RCC 7860 (cell line): Measurements from ENCODE around the gene COL2A1.

Experiments
- DNase-seq: peaks from one replicate; pipeline ENCODE4 v3.0.0-alpha.2; 2015; ENCODE audit warnings: low spot score
- FAIRE-seq: peaks from 2 replicates; lab custom pipeline; 2012; peaks lifted over from hg19 to GRCh38; lab: Jason Lieb, UNC

The COL2A1 gene

DNA sequence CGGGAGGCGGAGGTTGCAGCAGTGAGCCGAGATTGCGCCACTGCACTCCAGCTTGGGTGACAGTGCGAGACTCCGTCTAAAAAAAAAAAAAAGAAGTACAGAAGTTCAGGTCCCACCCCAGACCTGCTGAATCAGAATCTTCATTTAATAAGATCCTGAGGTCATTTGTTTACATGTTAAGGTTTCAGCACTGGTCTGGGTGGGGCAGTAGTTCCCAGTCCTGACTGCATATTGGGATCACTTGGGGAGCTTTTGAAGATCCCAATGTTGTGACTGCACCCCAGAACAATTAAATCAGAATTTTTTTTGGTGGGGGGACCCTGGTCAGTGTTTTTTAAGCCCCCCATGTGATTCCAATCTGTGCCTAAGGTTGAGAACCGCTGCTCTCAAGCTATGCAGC is 11.7 kb upstream of the COL2A1 start:
- no peak for DNase-seq
- no peak for FAIRE-seq

DNA sequence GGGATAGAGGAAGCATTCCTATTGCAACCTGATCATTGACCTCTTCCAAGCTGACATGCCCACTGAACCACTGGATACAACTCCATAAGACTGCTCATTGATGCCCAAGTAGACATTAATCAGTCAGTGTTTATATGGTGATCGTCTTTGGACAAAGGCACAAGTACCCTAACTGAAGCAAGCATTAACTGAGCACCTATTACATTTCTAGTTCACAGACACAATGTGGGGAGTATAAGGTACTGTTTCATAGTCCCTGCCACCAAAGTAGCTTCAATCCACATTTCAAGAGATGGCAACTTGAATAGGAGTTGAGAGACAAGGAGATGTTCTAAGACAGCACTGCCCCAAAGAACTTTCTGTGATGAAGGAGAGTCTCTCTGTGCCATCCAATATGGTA is 10.9 kb upstream of the COL2A1 start:
- DNase-seq, result no peak
- FAIRE-seq, result no peak

DNA sequence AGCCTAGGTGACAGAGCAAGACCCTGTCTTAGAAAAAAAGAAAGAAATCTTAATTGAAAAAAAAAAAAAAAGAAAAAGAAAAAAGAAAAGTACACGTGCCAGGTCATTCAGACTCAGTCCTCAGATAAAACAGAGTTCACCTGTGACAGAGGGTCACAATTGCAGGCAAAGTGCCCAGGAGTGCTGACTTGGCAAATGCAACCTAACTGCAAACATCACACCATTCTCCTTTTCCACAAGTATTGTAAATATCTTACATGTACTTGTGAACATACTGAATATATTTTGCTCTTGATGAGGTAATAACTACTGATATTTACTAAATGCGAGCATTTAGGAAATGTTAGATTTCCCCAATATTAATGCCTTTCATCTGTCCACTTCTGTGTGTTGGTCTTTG is 9.0 kb upstream of the COL2A1 start:
- FAIRE-seq, result no peak
- no peak for DNase-seq

DNA sequence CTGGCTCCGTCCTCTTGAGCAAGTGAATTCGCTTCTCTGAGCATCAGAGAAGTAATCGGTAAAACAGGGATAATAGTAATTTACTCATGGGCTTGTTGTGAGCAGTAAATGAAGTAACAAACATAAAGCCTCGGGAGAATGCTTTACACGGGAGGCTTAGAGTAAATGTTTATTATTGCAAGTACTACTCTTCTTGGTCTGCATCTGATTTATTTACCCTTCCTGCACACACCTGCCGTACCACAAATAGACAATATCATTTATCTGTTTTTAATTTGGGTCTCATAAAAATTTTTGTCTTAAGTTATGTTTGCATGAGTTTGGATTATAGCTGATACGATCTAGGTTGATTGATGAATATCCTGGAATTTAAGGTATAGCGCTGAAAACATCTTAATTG is 7.8 kb upstream of the COL2A1 start:
- DNase-seq (no peak), FAIRE-seq (no peak)

DNA sequence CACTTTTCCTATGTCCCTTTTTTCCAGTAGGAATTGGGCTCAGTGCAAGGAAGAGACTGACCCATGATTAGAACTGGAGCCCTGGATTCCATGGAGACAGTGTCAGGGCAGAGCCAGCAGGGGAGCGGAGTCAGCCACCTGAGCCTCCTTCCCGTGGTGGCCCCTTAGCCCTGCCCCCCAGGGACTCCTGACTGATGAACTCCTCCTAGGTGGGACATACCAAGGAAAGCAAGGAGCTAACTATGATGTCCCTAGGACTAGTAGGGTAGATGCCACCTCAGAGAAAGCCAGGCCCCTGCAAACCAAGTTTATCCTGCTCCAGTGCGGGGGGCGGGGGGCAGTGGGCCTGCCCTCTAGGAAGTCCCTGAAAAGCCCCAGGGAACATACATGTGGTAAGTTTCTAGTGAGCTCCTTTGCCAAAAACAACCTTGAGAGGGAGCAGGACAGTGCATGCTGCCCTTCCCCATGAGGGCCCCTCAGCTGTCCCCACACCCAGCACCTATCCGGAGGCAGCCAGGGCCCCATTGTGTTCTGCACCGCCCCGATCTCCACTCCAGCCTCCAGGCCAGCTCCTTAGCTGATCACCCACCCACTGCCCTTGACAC is 6.2 kb upstream of the COL2A1 start:
- DNase-seq (no peak), FAIRE-seq (no peak)

DNA sequence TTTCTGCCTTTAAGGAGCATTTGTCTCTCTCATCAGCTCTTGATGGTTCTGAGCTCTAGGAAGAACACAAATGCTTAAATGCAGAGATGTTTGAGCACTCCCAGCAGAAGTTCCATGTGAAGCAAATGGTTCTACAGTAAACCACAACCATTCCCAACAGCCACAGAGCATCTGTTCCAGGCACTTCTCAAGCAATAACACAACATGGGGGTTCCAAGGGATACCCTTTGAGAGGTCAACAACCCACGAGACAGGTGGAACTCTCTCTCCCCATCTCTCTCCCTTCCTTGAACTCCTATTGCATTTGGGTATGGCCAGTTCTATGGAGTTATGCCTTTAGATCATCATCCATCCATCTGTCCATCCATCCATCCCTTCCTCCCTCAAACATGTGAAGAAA is 5.2 kb upstream of the COL2A1 start:
- no peak for DNase-seq
- no peak for FAIRE-seq

DNA sequence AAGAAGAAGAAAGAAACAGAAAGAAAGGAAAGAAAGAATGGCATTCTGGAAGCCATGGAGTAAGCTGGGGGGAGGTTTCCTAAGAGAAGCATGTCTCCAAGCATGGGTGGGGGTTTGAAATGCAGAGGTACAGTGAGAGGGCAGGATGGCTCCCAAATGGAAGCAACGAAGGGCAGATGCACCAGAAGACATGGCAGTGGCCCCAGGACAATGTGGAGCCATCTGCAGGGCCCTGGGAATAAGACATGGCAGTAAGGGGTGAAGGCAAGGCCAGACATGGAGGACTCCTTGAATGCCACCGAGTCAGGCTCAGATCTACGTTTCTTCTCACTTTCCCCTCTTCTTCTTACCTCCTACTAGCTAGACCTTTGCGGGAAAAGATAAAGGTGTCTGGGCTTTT is 4.7 kb upstream of the COL2A1 start:
- no peak for FAIRE-seq
- no peak for DNase-seq

DNA sequence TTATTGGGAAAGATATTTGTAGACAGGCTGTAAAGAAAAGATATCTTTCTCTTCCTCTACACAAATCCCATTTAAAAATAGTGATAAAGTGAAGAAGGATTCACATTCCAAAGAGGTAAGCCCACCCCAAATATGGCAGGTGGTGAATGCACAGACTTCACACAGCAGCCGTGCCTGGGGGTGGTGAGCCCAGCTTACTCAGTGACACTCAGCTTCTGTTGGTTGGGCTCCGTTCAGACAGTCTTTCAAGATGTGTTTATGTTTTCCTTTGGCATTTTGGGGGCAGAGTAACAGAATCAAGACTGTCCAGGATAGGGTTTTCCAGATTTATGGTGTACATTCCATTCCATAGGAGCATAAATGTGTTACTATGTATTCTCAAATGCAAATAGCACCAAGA is 4.1 kb upstream of the COL2A1 start:
- no peak for FAIRE-seq
- no peak for DNase-seq

DNA sequence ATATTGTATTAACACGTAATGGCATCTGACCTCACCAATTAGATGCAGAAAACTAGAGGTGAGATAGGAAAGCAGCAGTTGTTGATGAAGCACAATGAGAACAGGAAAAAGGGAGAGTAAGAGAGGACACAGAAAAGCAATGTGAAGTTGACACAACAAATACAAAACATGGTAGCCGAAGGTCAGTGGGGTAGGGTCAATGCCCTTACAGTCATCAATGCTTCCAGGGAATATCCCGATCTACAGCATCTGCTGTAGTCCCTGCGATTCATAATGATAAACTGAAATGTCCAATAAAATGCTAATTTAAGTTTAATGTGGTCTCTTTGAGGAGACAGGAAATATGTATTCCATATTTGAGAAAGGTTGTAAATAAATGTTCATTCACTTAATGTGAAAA is 2.9 kb upstream of the COL2A1 start:
- FAIRE-seq (no peak), DNase-seq (no peak)

DNA sequence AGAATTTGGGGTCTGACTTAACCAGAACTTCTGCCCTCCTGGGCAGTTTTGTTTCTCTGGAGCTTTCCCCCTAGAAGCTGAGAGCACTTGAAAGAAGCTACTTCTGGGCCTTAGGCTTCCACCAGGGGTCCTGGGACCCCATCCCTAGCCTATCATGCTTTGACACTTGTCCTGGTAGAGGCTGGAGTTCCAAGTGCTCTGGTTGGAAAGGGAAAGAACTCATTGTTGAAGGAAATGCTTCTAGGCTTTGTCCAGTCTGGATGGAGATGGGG is 1.4 kb upstream of the COL2A1 start:
- DNase-seq (no peak), FAIRE-seq (no peak)

DNA sequence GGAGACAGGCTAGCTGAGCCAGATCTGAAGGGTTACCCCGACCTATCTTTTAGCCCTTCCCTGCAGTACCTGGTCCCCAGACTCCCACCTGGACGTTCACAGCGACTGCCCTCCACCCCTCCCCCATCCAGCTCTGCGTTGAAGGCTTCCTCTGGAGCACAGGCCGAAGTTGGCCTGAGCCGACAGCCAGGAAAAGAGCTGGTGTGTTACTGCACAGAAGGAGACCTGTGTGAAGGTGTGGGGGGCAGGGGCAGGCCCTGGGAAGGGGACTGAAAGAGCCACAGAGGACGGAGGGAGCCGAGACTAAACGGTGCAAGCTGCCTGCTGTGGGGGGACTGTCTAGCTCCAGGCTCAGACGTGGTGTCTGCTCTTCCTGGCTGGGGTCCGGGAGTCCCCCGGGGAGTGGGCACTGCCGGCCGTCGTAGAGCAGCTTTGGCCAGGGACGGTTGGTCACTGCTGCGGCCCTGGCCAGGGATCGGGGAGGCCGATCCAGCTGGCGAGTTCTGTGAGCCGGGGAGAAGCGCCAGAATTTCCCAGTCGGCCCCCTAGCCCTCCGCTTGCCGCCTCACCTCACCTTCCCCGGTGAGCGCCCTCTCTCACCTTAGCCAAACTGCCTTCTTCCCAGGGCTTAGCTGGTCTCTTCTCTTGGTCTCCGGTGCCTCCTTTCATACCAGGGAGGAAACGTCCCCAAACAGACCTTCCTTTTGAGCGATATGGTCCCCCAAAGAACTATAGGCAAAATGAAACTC is 899 bp upstream of the COL2A1 start:
- no peak for DNase-seq
- no peak for FAIRE-seq

DNA sequence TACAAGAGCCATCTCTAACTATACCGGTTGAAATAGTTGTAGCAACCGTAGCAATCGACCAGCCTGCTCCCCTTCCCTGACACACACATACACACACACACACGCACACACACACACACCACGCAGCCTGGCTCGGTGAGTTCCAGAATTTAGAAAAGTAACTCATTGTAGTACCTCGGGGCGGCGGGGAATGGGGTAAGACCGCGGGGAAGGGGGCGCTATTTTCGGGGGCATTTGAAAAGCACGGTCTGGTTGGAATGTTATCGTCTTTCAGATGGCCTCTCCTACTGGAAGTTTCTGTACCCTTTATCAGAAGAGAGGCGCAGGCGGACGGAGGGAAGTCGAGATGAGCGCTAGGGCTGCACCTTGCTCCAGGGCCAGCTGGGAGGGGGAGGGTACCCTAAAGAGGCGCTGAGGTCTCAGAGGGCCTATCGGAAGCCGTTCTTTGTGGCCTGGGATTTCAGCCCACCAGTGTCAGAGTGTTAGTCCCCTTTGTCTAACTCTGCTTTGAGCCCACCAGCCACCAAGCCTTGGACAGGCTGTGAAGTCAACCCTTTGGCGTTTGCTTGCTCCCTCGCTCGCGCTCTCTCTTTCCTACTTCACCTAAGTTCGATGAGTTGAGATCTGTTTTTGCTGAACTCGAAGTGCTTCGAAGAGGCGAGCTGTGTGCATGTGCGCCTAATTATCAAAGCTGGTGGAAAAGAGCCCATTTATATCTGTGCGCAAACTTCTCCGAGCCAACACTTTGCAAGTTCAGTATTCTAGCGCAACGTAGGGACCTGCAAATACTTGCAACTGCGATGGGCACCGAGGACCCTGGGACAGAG is 837 bp downstream of the COL2A1 start:
- no peak for FAIRE-seq
- DNase-seq, result no peak

DNA sequence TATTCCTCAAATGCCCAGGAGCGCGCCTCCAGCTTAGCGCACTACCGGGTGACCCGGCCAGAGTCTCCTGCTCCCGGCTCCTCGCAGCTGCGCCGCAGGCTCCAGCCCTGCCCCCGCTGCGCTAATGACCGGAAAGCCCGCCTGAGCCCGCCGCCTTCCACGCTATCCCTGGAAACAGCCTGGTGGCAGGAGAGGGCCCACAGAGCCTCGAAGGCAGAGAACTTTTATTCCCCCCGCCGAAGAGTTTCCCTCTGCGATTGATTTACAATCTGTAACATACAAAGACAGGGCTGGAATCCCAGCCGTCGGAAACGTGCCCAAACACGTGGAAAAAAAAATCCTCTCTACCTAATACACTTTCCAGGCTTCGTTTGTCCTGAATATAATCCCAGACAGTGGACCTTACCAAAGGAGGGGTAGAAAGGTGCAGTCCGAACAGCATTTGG is 1.5 kb downstream of the COL2A1 start:
- DNase-seq, result no peak
- FAIRE-seq, result no peak

DNA sequence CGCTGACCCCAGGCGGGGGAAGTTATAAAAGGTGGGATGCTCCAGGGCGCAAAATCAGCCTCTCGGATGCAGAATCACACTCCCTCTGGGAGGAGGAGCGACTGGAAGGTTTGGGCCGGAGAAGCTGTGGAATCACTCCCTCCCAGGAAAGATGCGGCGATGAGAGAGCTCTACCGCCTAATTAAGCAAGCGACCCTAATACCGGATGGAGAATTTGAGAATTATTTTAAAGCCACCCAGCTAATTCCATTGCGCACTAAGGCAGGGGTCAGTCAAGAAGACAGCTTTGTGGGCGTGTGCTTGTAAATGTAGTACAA is 1.9 kb downstream of the COL2A1 start:
- DNase-seq, result no peak

DNA sequence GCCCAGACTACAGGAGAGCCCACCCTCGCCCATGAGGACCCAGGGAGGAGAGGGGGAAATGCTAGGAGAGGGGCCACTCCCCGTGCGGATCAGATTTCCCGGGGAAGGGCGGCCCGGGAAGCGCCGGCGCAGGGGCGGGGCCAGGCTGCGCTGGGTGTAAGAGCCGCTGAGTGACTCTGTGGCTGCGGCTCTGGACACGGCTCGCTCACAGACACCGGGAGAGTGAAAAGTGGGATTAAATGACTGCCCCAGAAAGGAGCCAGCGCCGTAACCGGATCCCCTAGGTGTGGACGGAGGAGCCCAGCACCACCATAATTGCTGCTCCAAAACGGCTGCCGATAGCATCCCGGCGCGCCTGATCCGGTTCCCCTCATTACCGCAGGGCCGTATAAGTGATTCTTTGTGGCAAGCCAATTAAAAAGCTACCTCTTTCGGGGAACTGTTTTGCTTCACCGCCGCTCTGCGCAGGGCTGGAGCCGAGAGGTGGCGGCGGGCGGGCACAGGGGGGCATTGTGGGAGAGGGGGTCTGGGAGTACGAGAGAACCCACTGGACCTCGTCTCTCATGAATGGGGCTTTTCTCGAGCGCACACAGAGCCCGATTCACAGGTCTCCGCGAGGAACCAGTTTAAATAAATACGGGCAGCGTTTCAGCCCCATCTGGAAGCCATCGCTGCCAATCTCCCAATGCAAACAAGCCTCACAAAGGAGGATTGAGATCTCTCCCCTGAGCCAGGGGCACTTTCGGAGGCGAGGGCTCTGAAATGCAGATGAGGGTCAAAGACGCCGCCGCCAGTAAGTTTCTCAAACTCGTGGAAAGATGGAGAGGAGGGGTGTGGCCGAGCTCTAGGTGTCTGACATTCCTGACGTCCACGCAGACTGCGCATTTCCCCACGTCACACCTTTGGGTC is 2.5 kb downstream of the COL2A1 start:
- FAIRE-seq (no peak), DNase-seq (no peak)

More for the DNA sequence above, 1.9 kb downstream of the COL2A1 start:
- no peak for FAIRE-seq

DNA sequence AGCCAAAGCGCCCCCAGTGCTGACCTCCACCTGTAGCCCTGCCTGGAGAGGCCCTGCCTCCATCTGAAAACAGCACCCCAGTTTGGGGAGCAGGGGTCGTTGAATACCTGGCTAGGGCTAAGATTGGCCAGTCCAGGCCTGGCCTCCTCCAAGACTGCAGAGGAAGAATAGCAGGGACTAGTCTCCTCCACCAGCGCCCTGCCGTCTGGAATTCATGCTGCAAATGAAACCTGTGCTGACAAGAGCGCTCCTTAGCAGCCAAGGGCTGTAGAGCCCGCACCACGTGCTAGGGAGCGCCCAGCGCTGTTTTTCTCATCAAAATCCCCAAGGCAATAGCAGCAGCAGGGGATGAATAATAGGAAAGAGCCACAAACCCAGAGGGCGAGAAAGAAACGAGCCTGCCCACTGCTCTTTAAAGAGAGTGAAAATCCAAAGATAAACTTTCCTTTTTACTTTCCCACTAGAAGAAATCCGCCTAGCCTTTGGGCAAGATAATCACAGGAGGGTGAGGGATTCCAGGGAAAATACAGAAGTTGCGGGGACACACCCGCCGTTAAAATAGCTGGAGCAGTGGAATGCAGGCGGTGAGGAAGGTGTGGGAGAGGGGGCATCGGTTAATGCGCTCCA is 3.3 kb downstream of the COL2A1 start:
- DNase-seq, result no peak
- FAIRE-seq, result no peak

DNA sequence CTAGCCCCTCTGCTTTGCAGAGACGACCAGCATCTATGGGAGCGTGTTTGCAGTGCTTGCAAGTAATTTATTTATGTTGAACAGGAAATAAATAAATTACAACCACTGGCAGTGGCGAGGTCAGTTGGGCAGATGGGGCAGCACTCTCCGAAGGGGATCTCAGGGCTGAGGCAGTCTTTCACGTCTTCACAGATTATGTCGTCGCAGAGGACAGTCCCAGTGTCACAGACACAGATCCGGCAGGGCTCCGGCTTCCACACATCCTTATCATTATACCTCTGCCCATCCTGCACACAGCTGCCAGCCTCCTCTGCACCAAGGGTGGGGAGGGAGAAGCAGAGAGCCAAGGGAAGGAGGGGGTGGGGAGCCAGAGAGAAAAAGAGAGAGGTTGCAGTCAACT is 4.5 kb downstream of the COL2A1 start:
- no peak for DNase-seq

DNA sequence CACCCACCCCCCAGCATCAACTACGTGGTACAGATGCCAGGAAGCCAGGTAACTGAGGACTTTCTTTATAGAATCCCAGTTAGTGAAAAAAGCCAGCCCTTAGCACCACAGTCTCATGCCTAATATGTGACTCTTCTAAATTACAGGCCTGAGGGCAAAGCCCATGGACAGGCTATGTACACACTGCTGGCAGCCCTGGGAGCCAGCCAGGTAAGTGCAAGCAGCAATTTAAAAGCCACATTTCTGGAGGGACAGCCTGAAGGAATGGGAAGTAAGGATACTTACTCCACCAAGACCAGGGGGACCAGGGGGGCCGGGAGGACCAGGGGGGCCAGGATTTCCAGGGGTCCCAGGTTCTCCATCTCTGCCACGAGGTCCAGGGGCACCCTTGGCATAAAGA is 7.0 kb downstream of the COL2A1 start:
- FAIRE-seq (no peak), DNase-seq (no peak)

More for the DNA sequence above, 4.5 kb downstream of the COL2A1 start:
- no peak for FAIRE-seq

DNA sequence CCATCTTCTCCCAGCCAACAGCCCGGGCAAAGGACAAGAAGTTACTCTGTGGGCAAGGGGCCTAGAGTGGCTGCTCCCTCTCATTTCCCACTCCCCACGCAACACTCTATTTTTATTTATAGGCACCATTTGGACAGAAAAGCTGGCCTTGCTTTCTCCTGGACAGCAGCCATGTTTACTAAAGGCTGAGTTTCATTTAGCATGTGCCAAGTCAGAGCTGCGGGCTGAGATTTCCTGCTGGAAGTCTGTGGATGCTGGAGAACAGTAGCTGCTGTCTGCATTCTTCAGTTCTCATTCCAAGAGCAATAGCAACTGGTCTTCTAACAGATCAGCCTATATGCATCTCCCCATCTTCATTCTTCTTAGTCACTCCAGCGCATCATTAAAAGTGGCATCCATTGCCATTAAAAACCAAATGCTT is 8.3 kb downstream of the COL2A1 start:
- no peak for FAIRE-seq
- no peak for DNase-seq

DNA sequence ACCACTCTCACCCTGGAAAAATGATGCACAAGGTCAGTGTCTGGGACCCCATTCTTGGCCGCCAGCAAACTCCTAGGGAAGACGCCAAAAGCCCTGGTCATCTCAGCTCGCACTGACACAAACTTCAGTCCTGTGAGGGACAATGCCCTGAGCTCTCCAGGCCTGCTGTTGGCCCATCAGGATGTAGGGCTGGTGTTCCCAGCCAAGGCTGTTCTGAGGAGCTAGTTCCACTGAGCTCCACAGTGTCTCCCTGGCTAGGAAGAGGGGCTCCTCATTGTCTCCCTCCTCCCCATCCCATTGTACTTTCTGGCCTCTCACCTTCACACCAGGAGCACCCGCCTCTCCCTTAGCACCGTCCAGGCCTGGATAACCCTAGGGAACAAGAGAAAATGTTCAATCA is 10.8 kb downstream of the COL2A1 start:
- FAIRE-seq (no peak), DNase-seq (no peak)

DNA sequence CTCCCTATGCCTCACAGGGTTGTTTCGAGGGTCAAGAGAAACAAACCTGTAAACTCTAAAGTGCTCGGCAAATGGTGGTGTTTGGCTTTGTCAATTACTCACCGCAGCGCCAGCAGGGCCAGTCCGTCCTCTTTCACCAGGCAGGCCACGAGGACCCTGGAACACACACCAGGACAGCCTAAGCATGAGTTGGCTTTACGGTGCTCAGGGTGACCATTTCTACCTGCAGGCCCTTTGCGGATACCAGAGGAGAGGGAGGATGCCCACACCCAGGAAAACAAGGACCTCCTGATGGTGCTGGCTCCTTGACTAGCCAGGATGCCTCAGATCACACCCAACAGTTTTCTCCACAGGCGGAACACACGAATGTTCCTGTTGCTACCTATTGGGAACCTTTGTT is 11.5 kb downstream of the COL2A1 start:
- DNase-seq (no peak), FAIRE-seq (no peak)
